ENCODE measurements around the gene DNER. TPM values are rescaled to one million over a fixed set of nuclear protein-coding genes. Genes with fewer than 3 reads are reported as not detected.

Gene DNER
- polyA plus RNA-seq, 2 of the 4 experiments (the other 2 are of a cell fraction), result 0.34 to 4.2 TPM

GRCh38 chr2:229407170-229407569 is 307.2 kb downstream of the DNER start (continued):
- no peak for TF ChIP-seq HMGXB4 (CRISPR knock-in tag; IDR thresholded peaks at IDR 0.05; ENCODE audit: borderline replicate concordance)
- TF ChIP-seq MAZ (IDR thresholded peaks at IDR 0.05; ENCODE audit: borderline replicate concordance, low read depth, low read length), result no peak
- TF ChIP-seq CBX8 (IDR thresholded peaks at IDR 0.05), result no peak
- peak; percentile 53; the same call in 1 of the 2 replicates for TF ChIP-seq ATOH8 (CRISPR knock-in tag; IDR thresholded peaks at IDR 0.05; ENCODE audit: low read depth)
- TF ChIP-seq FOSB (CRISPR knock-in tag; IDR thresholded peaks at IDR 0.05), result no peak
- TF ChIP-seq JUN (IDR thresholded peaks at IDR 0.05), result peak in 1 of 2 experiments; percentile 26; a peak in 2 of 5 replicates
- no peak for TF ChIP-seq SMC3 (IDR thresholded peaks at IDR 0.05)
- TF ChIP-seq MAFK (IDR thresholded peaks at IDR 0.05; ENCODE audit: partially characterized antibody), result no peak
- peak; percentile 65; the same call in 1 of the 2 replicates for TF ChIP-seq HOXB5 (CRISPR knock-in tag; IDR thresholded peaks at IDR 0.05)
- no peak for TF ChIP-seq RNF2 (IDR thresholded peaks at IDR 0.05; ENCODE audit: borderline replicate concordance, low read depth)
- TF ChIP-seq POLR2A (IDR thresholded peaks at IDR 0.05; ENCODE audit: low read length), result no peak
- TF ChIP-seq CEBPB (IDR thresholded peaks at IDR 0.05), result peak in 1 of 2 experiments; percentile 28; a peak in 2 of 4 replicates
- no peak for TF ChIP-seq ESRRA (IDR thresholded peaks at IDR 0.05; ENCODE audit: borderline replicate concordance, low read length)
- TF ChIP-seq RFX5 (IDR thresholded peaks at IDR 0.05), result no peak
- no peak for TF ChIP-seq ZFP36 (IDR thresholded peaks at IDR 0.05; ENCODE audit: borderline replicate concordance, partially characterized antibody)
- 0 out of 2 replicates have a peak, but pooled peaks have one; percentile 30 for TF ChIP-seq MYC (IDR thresholded peaks at IDR 0.05; ENCODE audit: borderline replicate concordance, low read length)
- peak; percentile 66 for TF ChIP-seq JUNB (IDR thresholded peaks at IDR 0.05)
- peak; percentile 12; the same call in 1 of the 2 replicates for TF ChIP-seq ZSCAN20 (CRISPR knock-in tag; IDR thresholded peaks at IDR 0.05)
- no peak for TF ChIP-seq FOXS1 (CRISPR knock-in tag; IDR thresholded peaks at IDR 0.05)
- peak; percentile 62; the same call in 1 of the 2 replicates for TF ChIP-seq GATA3 (IDR thresholded peaks at IDR 0.05; ENCODE audit: borderline replicate concordance)
- TF ChIP-seq ZNF302 (CRISPR knock-in tag; IDR thresholded peaks at IDR 0.05), result no peak
- TF ChIP-seq NFE2L2 (conservative IDR thresholded peaks at IDR 0.05; ENCODE audit: low read length), result no peak
- no peak for TF ChIP-seq HDAC2 (IDR thresholded peaks at IDR 0.05)
- no peak for TF ChIP-seq RAD21 (conservative IDR thresholded peaks at IDR 0.05 in 1 of 2, IDR thresholded peaks at IDR 0.05 in 1 of 2)
- no peak for TF ChIP-seq ELK1 (IDR thresholded peaks at IDR 0.05; ENCODE audit: low read depth, low read length)
- TF ChIP-seq PHF8 (IDR thresholded peaks at IDR 0.05; ENCODE audit: borderline replicate concordance, low read depth), result no peak

- peak overlapping the region; percentile 92 to 95; a peak in 4 of 6 replicates for H3K27ac ChIP-seq
- POLR2A ChIA-PET, result no interaction called here
- CTCF ChIA-PET, result no interaction called here
Observed at GRCh38 chr2:229405796-229406195, 308.6 kb downstream of the DNER start.

More at GRCh38 chr2:229405796-229406195, 308.6 kb downstream of the DNER start:
- no peak for TF ChIP-seq E2F6 (IDR thresholded peaks at IDR 0.05; ENCODE audit: borderline replicate concordance, low read depth)
- TF ChIP-seq HOXB5 (CRISPR knock-in tag; IDR thresholded peaks at IDR 0.05), result no peak
- TF ChIP-seq CHD2 (IDR thresholded peaks at IDR 0.05; ENCODE audit: low read length, partially characterized antibody), result no peak
- no peak for TF ChIP-seq KDM1A (IDR thresholded peaks at IDR 0.05; ENCODE audit: low read depth)
- TF ChIP-seq RAD21 (conservative IDR thresholded peaks at IDR 0.05 in 1 of 2, IDR thresholded peaks at IDR 0.05 in 1 of 2), result no peak
- TF ChIP-seq HOXB13 (CRISPR knock-in tag; IDR thresholded peaks at IDR 0.05; ENCODE audit: low read depth), result no peak
- ATAC-seq, result no peak
- no peak overlapping the region for H3K4me3 ChIP-seq
- peaks cover 38% of the 10 kb centered on the region for H3K4me1 ChIP-seq
- FAIRE-seq, result no peak
- WGBS (ENCODE audit: missing lambda C conversion rate), result 94% methylated on average over 5 of the region's 5 CpGs
- no peak for DNase-seq (ENCODE audit: low read depth in 1 of 2, low spot score in 1 of 2)
- no peak overlapping the region for H3K4me2 ChIP-seq
- H3K9me3 ChIP-seq, result 0 out of 3 replicates have a peak, but pooled peaks cover 2% of the 10 kb centered on the region
